Measurements from ENCODE around the gene TASP1.

DNA sequence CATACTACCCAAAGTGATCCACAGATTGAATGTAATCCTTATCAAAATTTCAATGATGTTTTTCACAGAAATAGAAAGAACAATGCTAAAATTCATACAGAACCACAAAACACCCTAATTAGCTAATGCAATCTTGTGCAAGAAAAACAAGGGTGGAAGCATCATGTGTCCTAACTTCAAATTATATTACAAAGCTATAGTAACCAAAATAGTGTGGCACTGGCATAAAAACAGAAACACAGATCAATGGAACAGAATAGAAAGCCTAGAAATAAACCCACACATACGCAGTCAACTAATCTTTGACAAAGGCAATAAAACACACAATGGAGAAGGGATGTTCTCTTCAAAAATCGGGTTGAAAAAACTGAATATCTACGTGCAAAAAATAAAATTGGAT, 131.1 kb downstream of the TASP1 start:
- TF ChIP-seq CTCF (IDR thresholded peaks at IDR 0.05) (no peak), ZFX (IDR thresholded peaks at IDR 0.05; ENCODE audit: borderline replicate concordance) (no peak)
